Amygdala (tissue), 56 donors: ENCODE data around the gene KLHL41.
A peak's percentile ranks its signal among the peaks of the same experiment; 100 is the strongest.
"Not testable (repeated sequence)": the region's sequence is repeated elsewhere in the genome, so short reads cannot be mapped to it uniquely, and the experiment has no call there.

Source experiments
- DNase-seq, 56 donors: peaks; one replicate each; lab custom pipeline; 2025; lab: John Stamatoyannopoulos, UW

KLHL41 gene

DNA sequence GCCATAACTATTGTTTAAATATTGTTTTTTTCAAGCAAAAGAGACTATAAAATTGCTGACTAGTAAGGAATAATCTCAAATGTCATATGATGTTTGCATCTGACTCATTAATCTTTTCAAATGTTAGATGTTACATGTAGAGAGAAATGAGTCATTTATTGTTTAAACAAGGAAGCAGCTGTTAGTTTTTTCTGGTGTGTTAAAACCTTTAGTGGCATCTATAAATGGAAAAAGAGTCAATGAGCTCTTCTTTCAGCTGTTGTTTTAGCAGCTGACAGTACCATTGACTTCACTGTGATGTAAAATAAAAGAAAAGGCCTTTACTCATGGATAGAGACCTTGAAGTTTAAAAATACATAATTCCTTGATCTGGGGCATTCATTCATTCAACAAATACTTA lies 1.8 kb upstream of the KLHL41 start:
- DNase-seq: no peak

DNA sequence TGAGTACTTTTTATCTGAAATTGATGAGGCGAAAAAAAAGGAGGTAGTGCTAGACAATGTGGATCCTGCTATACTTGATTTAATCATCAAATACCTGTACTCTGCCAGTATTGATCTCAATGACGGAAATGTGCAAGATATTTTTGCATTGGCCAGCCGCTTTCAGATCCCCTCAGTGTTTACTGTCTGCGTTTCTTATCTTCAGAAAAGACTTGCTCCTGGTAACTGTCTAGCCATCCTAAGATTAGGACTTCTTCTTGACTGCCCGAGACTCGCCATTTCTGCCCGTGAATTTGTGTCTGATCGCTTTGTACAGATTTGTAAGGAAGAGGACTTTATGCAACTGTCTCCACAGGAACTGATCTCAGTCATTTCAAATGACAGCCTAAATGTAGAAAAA lies 453 bp downstream of the KLHL41 start:
- DNase-seq: no peak

- no peak for DNase-seq
Observed at GRCh38 chr2:169510496-169510895, 994 bp downstream of the KLHL41 start.

- no peak for DNase-seq
Observed at GRCh38 chr2:169511818-169512217, 2.3 kb downstream of the KLHL41 start.

GRCh38 chr2:169512525-169512924 lies 3.0 kb downstream of the KLHL41 start:
- DNase-seq: no peak

GRCh38 chr2:169513094-169513493 lies 3.6 kb downstream of the KLHL41 start:
- no peak for DNase-seq

- no peak for DNase-seq
Observed at GRCh38 chr2:169513926-169514325, 4.4 kb downstream of the KLHL41 start.

DNA sequence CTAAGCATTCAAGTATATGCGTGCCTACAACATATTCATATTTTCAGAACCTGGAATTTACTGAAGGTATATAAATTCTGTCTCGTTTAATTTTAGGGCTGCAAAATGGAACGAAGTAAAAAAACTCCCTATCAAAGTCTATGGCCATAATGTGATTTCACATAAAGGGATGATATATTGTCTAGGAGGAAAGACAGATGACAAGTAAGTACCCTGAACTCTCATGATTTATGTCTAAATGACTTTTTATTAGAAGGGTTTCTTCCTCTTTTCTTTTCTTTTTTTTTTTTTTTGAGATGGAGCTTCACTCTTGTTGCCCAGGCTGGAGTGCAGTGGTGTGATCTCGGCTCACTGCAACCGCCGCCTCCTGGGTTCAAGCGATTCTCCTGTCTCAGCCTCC lies 5.3 kb downstream of the KLHL41 start:
- not testable (repeated sequence) for DNase-seq

DNA sequence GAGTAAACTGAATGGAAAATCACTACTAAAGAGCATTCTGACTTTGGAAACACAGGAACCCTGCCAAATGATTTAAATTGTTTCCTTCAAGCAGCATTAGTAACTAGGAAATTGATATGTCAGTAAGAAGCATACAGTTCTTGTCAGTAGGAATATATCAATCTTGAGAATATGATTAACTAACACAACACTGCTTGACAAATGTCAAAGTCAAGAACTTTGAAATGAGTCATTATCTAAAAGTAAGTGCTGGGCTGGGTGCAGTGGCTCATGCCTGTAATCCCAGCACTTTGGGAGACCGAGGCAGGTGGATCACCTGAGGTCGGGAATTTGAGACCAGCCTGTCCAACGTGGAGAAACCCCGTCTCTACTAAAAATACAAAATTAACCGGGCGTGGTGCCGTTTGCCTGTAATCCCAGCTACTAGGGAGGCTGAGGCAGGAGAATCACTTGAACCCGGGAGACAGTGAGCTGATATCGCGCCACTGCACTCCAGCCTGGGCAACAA lies 7.0 kb downstream of the KLHL41 start:
- DNase-seq: not testable (repeated sequence)

- DNase-seq: no peak
Observed at GRCh38 chr2:169520896-169521295, 11.4 kb downstream of the KLHL41 start.

DNA sequence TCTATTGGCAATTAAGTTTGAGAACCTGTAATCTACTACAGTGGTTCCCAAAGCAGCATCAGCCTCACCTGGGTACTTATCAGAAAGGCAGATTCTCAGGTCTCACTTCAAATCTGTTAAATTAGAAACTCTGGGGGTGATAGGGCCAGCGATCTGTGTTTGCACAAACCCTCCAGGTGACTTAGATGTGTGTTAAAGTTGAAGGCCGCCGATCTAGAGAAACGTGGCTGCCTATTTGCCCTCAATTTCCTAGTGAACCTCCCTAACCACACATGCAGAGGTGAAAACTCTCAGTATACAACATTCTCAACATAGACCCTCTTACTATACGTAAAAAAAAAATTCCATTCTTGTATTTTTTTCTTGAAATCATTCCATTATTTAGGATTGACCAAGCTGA lies 14.2 kb downstream of the KLHL41 start:
- DNase-seq: no peak

GRCh38 chr2:169525434-169525833 lies 15.9 kb downstream of the KLHL41 start:
- DNase-seq: no peak

- no peak for DNase-seq
Observed at GRCh38 chr2:169526451-169526850, 16.9 kb downstream of the KLHL41 start.

DNA sequence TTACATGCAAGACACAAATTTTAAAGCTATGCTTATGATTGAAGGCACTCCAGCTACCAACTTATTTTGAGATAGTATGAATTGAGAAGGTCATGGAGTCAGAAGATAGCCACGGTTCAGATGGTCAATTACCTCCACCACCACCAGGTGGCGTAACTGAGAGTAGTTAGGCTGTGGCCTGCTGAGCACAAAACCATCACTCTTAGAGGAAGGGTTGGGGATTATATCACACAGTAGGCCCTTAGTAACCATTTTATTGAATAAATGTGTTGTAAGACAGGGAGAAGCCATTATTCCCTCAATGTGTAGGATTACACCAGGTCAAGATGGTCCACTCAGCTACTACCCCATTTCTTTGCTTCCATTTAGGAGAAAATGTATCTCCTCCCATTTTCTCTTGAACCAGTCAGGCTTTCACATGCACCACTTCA lies 18.8 kb downstream of the KLHL41 start:
- peak in 24 of 56 donors; percentile 0 to 73 (median 6) for DNase-seq

DNA sequence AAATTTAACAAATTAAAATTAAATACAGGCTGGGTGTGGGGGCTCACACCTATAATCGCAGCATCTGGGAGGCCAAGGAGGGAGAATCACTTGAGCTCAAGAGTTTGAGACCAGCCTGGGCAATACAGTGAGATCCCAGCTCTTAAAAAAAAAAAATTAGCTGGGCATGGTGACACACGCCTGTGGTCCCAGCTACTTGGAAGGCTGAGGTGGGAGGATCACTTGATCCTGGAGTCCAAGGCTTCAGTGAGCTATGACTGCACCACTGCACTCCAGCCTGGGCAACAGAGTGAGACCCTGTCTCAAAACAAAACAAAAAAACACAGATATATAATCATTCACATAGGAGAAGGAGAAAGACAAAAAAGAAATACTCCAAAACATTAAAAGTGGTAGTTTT lies 30.0 kb downstream of the KLHL41 start:
- DNase-seq: not testable (repeated sequence)

- no peak for DNase-seq
Observed at GRCh38 chr2:169540146-169540545, 30.6 kb downstream of the KLHL41 start.

DNA sequence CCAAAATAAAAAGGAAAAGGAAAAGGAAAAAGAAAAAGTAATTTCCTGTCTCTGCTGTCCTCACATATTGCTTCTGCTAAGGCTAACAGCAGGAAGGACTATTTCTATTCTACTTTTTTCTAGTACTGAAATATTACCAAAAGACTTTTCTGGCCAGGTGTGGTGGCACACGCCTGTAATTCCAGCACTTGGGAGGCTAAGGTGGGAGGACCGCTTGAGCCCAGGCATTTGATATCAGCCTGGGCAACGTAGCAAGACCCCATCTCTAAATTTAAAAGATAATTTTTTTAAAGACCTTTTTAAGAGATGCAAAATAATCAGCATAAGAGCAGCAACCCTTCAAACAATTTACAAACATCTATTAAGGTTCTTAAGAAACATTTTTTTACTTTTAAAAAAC lies 32.9 kb downstream of the KLHL41 start:
- DNase-seq: no peak

- DNase-seq: no peak
Observed at GRCh38 chr2:169546756-169547155, 37.3 kb downstream of the KLHL41 start.

GRCh38 chr2:169561364-169561763 lies 51.9 kb downstream of the KLHL41 start:
- no peak for DNase-seq

DNA sequence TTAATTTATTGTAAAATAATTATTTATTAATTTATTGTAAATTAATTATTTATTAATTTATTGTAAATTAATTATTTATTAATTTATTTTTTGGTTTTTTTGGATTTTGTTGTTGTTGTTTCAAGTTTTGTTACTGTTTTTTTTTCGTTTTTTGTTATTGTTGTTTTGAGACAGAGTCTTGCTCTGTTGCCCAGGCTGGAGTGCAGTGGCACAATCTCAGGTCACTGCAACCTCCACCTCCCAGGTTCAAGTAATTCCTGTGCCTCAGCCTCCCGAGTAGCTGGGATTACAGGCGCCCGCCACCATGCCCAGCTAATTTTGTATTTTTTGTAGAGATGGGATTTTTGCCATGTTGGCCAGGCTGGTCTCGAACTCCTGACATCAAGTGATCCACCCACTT lies 52.6 kb downstream of the KLHL41 start:
- not testable (repeated sequence) for DNase-seq

- DNase-seq: no peak
Observed at GRCh38 chr2:169562519-169562918, 53.0 kb downstream of the KLHL41 start.

GRCh38 chr2:169565686-169566085 lies 56.2 kb downstream of the KLHL41 start:
- no peak for DNase-seq

- DNase-seq: no peak
Observed at GRCh38 chr2:169569948-169570347, 60.4 kb downstream of the KLHL41 start.
